ENCODE measurements around the gene VPS16. TPM values are rescaled to one million over a fixed set of nuclear protein-coding genes. Genes with fewer than 3 reads are reported as not detected.

Gene VPS16
- total RNA-seq, 4 donors from 2014 or later, result 35.7 to 37.4 (median 36.1) TPM

DNA sequence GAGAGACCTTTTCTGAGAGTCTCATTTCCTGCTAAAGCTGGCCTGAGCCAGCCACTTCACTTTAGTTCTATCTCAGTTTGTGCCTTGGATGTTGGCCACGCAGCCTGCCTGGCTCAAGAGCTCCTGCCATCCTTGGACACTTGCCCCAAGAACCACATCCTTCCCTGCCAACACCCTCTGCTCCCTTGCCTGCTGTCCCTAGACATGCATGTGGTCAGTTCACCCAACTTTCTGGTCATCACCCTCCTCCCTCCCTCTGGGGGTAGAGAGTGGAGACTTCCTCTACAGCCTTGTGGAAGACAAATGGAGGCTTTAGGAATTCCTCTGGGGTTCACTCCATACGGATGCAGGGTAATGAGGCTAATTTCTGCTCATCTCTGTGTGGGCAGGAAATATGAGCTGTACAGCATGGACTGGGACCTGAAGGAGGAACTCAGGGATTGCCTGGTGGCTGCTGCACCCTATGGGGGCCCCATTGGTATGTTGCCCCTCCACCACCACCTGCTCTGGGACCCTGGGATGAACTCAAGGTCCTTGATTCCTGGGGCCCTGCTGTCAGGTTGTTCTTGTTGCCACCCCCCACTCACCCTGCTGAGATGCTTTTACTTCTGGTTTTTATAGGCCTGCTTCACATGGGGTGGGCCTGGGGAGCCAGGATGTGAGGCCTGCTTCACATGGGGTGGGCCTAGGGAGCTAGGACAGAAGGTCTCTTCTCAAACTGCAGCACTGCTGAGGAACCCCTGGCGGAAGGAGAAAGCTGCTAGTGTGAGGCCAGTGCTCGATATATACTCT is 19.0 kb downstream of the VPS16 start:
- 78% methylated on average over 1 of the region's 4 CpGs for WGBS
- Histone ChIP-seq H3K4me3 (no peak overlapping the region), H3K9me3 (no peaks in the 10 kb centered on the region), H3K36me3 (peaks cover 42% of the 10 kb centered on the region), H3K27ac (no peak overlapping the region), H3K4me1 (no peaks in the 10 kb centered on the region), H3K27me3 (no peaks in the 10 kb centered on the region)
- no peak for TF ChIP-seq POLR2AphosphoS5 (IDR thresholded peaks at IDR 0.05)
- no peak for TF ChIP-seq EP300 (IDR thresholded peaks at IDR 0.05)
- TF ChIP-seq CTCF (IDR thresholded peaks at IDR 0.05), result no peak
- no peak for TF ChIP-seq POLR2A (IDR thresholded peaks at IDR 0.05)
- DNase-seq (ENCODE audit: low spot score in 2 of 2), result no peak

DNA sequence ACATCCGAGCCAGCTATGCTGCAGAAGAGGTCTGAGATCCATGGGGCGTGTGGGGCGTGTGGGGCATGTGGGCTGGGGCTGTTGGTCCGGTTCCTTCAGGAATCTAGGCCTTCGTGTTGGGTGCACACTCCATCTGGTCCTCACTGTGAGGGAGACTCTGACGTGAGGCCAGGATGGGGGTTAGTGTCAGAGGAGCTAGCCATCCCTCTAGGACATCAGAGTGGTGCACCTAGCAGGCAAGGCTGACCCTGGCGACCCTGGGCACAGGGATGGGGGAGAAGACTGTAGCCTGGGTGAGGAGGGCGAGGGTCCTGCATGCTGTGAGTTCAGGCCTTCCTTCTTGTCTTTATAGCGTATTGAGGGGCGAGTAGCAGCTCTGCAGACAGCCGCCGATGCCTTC is 24.1 kb downstream of the VPS16 start:
- TF ChIP-seq POLR2A (IDR thresholded peaks at IDR 0.05) (no peak), POLR2AphosphoS5 (IDR thresholded peaks at IDR 0.05) (no peak), CTCF (IDR thresholded peaks at IDR 0.05) (no peak), EP300 (IDR thresholded peaks at IDR 0.05) (no peak)
- H3K27ac ChIP-seq, result no peak overlapping the region
- H3K36me3 ChIP-seq, result peaks cover 63% of the 10 kb centered on the region
- no peak for DNase-seq (ENCODE audit: low spot score in 2 of 2)
- 89% methylated on average over 8 of the region's 12 CpGs for WGBS
- H3K9me3 ChIP-seq, result no peaks in the 10 kb centered on the region
- no peaks in the 10 kb centered on the region for H3K4me1 ChIP-seq
- H3K27me3 ChIP-seq, result no peaks in the 10 kb centered on the region
- no peak overlapping the region for H3K4me3 ChIP-seq

- WGBS, result 96% methylated on average over 10 of the region's 10 CpGs
Observed at GRCh38 chr20:2865101-2865500, 24.6 kb downstream of the VPS16 start.

GRCh38 chr20:2865630-2866029 is 25.1 kb downstream of the VPS16 start:
- H3K4me3 ChIP-seq, result no peak overlapping the region
- WGBS, result 93% methylated on average over 3 of the region's 3 CpGs
- H3K27ac ChIP-seq, result no peak overlapping the region
- peaks cover 60% of the 10 kb centered on the region for H3K36me3 ChIP-seq
- no peaks in the 10 kb centered on the region for H3K9me3 ChIP-seq
- no peak for DNase-seq (ENCODE audit: low spot score in 2 of 2)
- H3K4me1 ChIP-seq, result peaks cover 3% of the 10 kb centered on the region
- TF ChIP-seq EP300 (IDR thresholded peaks at IDR 0.05), result no peak
- no peak for TF ChIP-seq POLR2A (IDR thresholded peaks at IDR 0.05)
- no peak for TF ChIP-seq CTCF (IDR thresholded peaks at IDR 0.05)
- no peak for TF ChIP-seq POLR2AphosphoS5 (IDR thresholded peaks at IDR 0.05)
- no peaks in the 10 kb centered on the region for H3K27me3 ChIP-seq

More at GRCh38 chr20:2865101-2865500, 24.6 kb downstream of the VPS16 start:
- Histone ChIP-seq H3K9me3 (no peaks in the 10 kb centered on the region), H3K27me3 (no peaks in the 10 kb centered on the region), H3K27ac (no peak overlapping the region), H3K36me3 (peaks cover 63% of the 10 kb centered on the region), H3K4me3 (no peak overlapping the region), H3K4me1 (no peaks in the 10 kb centered on the region)
- TF ChIP-seq POLR2AphosphoS5 (IDR thresholded peaks at IDR 0.05), result no peak
- no peak for TF ChIP-seq EP300 (IDR thresholded peaks at IDR 0.05)
- TF ChIP-seq POLR2A (IDR thresholded peaks at IDR 0.05), result no peak
- no peak for TF ChIP-seq CTCF (IDR thresholded peaks at IDR 0.05)
- DNase-seq (ENCODE audit: low spot score in 2 of 2), result no peak

GRCh38 chr20:2866236-2866635 is 25.7 kb downstream of the VPS16 start:
- WGBS, result 85% methylated on average over 11 of the region's 11 CpGs

More at GRCh38 chr20:2866236-2866635, 25.7 kb downstream of the VPS16 start:
- Histone ChIP-seq H3K27me3 (no peaks in the 10 kb centered on the region), H3K27ac (no peak overlapping the region), H3K36me3 (peaks cover 54% of the 10 kb centered on the region), H3K9me3 (no peaks in the 10 kb centered on the region), H3K4me3 (no peak overlapping the region), H3K4me1 (peaks cover 9% of the 10 kb centered on the region)
- no peak for DNase-seq (ENCODE audit: low spot score in 2 of 2)
- TF ChIP-seq POLR2AphosphoS5 (IDR thresholded peaks at IDR 0.05) (no peak), EP300 (IDR thresholded peaks at IDR 0.05) (no peak), CTCF (IDR thresholded peaks at IDR 0.05) (no peak), POLR2A (IDR thresholded peaks at IDR 0.05) (no peak)

Data from suprapubic skin (tissue), 4 donors.